A375 (cell line): Measurements from ENCODE around the gene SWI5. TPM values are rescaled to one million over a fixed set of nuclear protein-coding genes. Genes with fewer than 3 reads are reported as not detected.

Experiments used
- small RNA-seq: library from RNA; depleted of rRNA; stranded (forward); fragments of <200 nt; gene quantifications from one replicate; pipeline ENCODE3, GENCODE V24; 2014
- total RNA-seq: library from RNA; depleted of rRNA; stranded (reverse); fragments of >200 nt; shearing (Covaris generic); gene quantifications from 2 replicates; pipeline ENCODE4 v1.2.3, GENCODE V29; 2014; rRNA removed

Gene SWI5
- 47.0 and 53.1 TPM in 2 replicates for total RNA-seq

GRCh38 chr9:128276008-128276573 lies at the start of gene SWI5:
Gene SWI5 (plus strand): TSS chr9:128276276.

GRCh38 chr9:128275198-128276007 lies 673 bp upstream of the SWI5 start, which contains the start of gene GOLGA2:
Gene GOLGA2 (minus strand): TSS chr9:128276007. CDS start chr9:128275976, 31 bp downstream.

GRCh38 chr9:128322404-128323211 lies 46.5 kb downstream of the SWI5 start, which contains the start of the genes COQ4 and TRUB2:
Gene COQ4 (plus strand): TSS chr9:128322839. CDS start chr9:128322859, 20 bp downstream.
Gene TRUB2 (minus strand): TSS chr9:128322447. CDS start chr9:128322408, 39 bp downstream.

Small RNA genes lying within 50 kb of the gene (small RNA-seq; reads per million reads assigned to genes)
- 0.92 reads per million, percentile 52 among the genes with 10 or more reads in this experiment for gene MIR199B
- gene MIR3154, result not detected

Other genes starting within 250 kb of the SWI5 start
- gene NAIF1, start 209.0 kb upstream of the SWI5 start, total RNA-seq, result 15.0 and 18.6 TPM in 2 replicates
- gene SLC25A25, start 208.0 kb upstream of the SWI5 start, total RNA-seq, result 40.8 and 52.1 TPM in 2 replicates
- gene PTGES2, start 148.5 kb upstream of the SWI5 start, total RNA-seq, result 124 and 149 TPM in 2 replicates
- gene LCN2, start 126.8 kb upstream of the SWI5 start, total RNA-seq, result 0.98 and 4.4 TPM in 2 replicates
- 135 and 168 TPM in 2 replicates for gene BBLN, start 116.0 kb upstream of the SWI5 start, total RNA-seq
- gene CIZ1, start 84.7 kb upstream of the SWI5 start, total RNA-seq, result 71.0 and 84.0 TPM in 2 replicates
- gene DNM1, start 72.9 kb upstream of the SWI5 start, total RNA-seq, result 43.2 and 45.4 TPM in 2 replicates
- 95.8 and 117 TPM in 2 replicates for gene GOLGA2, start 269 bp upstream of the SWI5 start, total RNA-seq
- 43.4 and 51.6 TPM in 2 replicates for gene TRUB2, start 46.2 kb downstream of the SWI5 start, total RNA-seq
- 53.9 and 56.4 TPM in 2 replicates for gene COQ4, start 46.6 kb downstream of the SWI5 start, total RNA-seq
- 24.0 and 24.8 TPM in 2 replicates for gene SLC27A4, start 64.3 kb downstream of the SWI5 start, total RNA-seq
- gene URM1, start 95.1 kb downstream of the SWI5 start, total RNA-seq, result 79.1 and 80.8 TPM in 2 replicates
- 32.1 and 32.5 TPM in 2 replicates for gene CERCAM, start 144.6 kb downstream of the SWI5 start, total RNA-seq
- 68.3 and 78.2 TPM in 2 replicates for gene ODF2, start 179.7 kb downstream of the SWI5 start, total RNA-seq
- 52.9 and 54.4 TPM in 2 replicates for gene GLE1, start 228.4 kb downstream of the SWI5 start, total RNA-seq